AG04450 (cell line): ENCODE results near the gene DNAJC7. TPM values are rescaled to one million over a fixed set of nuclear protein-coding genes. Genes with fewer than 3 reads are reported as not detected.
A peak's percentile ranks its signal among the peaks of the same experiment; 100 is the strongest.

ENCODE experiments used
- CTCF ChIA-PET: fragments of 300-600, 350-600 bp; formaldehyde crosslinking; extraction: SDS; loops from one replicate; lab custom pipeline; 2022; ENCODE audit warnings: antibody characterized with exemption, inconsistent platforms; lab: Charles Lee
- POLR2A ChIA-PET: fragments of 350-600 bp; formaldehyde crosslinking; extraction: SDS; loops from one replicate; lab custom pipeline; 2021; ENCODE audit warnings: antibody characterized with exemption, inconsistent platforms; lab: Yijun Ruan, JAX
- DNase-seq: peaks from one replicate; pipeline ENCODE4 v3.0.0-alpha.2; 2011; ENCODE audit warnings: low read depth, low spot score
- H3K27ac ChIP-seq: one replicate; pipeline ENCODE4 v1.5.1; 2012; ENCODE audit warnings: low read depth, low read length, control low read depth
- H3K27me3 ChIP-seq: one replicate; pipeline ENCODE4 v1.6.0; 2012; ENCODE audit warnings: low read length; ENCODE audit not compliant: control insufficient read depth, insufficient read depth
- H3K4me3 ChIP-seq: 2 replicates; pipeline ENCODE4 v1.5.1; 2011; ENCODE audit warnings: mild to moderate bottlenecking, low read depth, low read length, control low read depth
- H3K9me3 ChIP-seq: 2 replicates; pipeline ENCODE4 v1.5.1; 2012; ENCODE audit warnings: low read length; ENCODE audit not compliant: control insufficient read depth, insufficient read depth
- polyA plus RNA-seq: library from polyadenylated mRNA; depleted of rRNA; stranded (reverse); fragments of >200 nt; gene quantifications from 2 replicates; pipeline ENCODE4 v1.2.3, GENCODE V29; 2011
- TF ChIP-seq, protein P1 (sequence below): IDR thresholded peaks from 2 replicates; pipeline ENCODE4 v1.5.1; 2011; ENCODE audit warnings: low read depth, low read length, control low read depth, inconsistent platforms

Gene DNAJC7
- polyA plus RNA-seq, 1 experiment = 66.4 TPM

GRCh38 chr17:41975099-41976083, 41.8 kb downstream of the DNAJC7 start:
- TF ChIP-seq, protein P1, sequence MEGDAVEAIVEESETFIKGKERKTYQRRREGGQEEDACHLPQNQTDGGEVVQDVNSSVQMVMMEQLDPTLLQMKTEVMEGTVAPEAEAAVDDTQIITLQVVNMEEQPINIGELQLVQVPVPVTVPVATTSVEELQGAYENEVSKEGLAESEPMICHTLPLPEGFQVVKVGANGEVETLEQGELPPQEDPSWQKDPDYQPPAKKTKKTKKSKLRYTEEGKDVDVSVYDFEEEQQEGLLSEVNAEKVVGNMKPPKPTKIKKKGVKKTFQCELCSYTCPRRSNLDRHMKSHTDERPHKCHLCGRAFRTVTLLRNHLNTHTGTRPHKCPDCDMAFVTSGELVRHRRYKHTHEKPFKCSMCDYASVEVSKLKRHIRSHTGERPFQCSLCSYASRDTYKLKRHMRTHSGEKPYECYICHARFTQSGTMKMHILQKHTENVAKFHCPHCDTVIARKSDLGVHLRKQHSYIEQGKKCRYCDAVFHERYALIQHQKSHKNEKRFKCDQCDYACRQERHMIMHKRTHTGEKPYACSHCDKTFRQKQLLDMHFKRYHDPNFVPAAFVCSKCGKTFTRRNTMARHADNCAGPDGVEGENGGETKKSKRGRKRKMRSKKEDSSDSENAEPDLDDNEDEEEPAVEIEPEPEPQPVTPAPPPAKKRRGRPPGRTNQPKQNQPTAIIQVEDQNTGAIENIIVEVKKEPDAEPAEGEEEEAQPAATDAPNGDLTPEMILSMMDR = no peak
- Histone ChIP-seq H3K9me3 (no peaks in the 10 kb centered on the region), H3K27ac (peak overlapping the region; percentile 11), H3K27me3 (no peaks in the 10 kb centered on the region), H3K4me3 (no peak overlapping the region)
- ChIA-PET CTCF (interaction anchor here (0.8 to 1.3 kb wide), 2 partner anchors 44 to 126 kb away, joined by 3 read pairs; no protein-coding TSS in a partner anchor), POLR2A (interaction anchor here (0.6 to 1.4 kb wide), 4 partner anchors 9 to 908 kb away, joined by 3 to 6 read pairs (median 3); partner anchors contain the start of genes ACLY and CNP)
- no peak for DNase-seq

GRCh38 chr17:41974658-41975057, 42.6 kb downstream of the DNAJC7 start:
- CTCF ChIA-PET = interaction anchor here (1.3 kb wide), 1 partner anchor 44 kb away, joined by 3 read pairs; no protein-coding TSS in a partner anchor
- POLR2A ChIA-PET = interaction anchor here (1.4 kb wide), 1 partner anchor 8 kb away, joined by 6 read pairs; the partner anchor contains the start of gene CNP
- Histone ChIP-seq H3K9me3 (no peaks in the 10 kb centered on the region), H3K4me3 (no peak overlapping the region), H3K27ac (no peak overlapping the region), H3K27me3 (no peaks in the 10 kb centered on the region)
- TF ChIP-seq, protein P1 = no peak
- DNase-seq = no peak

- TF ChIP-seq, protein P1 = no peak
- ChIA-PET POLR2A (interaction anchor here (0.7 kb wide), 1 partner anchor 114 kb away, joined by 6 read pairs; no protein-coding TSS in a partner anchor), CTCF (no interaction called here)
- Histone ChIP-seq H3K27me3 (no peaks in the 10 kb centered on the region), H3K9me3 (no peaks in the 10 kb centered on the region), H3K27ac (no peak overlapping the region), H3K4me3 (no peak overlapping the region)
- DNase-seq = no peak
These were observed 43.2 kb downstream of the DNAJC7 start for GRCh38 chr17:41974031-41974430.

DNA sequence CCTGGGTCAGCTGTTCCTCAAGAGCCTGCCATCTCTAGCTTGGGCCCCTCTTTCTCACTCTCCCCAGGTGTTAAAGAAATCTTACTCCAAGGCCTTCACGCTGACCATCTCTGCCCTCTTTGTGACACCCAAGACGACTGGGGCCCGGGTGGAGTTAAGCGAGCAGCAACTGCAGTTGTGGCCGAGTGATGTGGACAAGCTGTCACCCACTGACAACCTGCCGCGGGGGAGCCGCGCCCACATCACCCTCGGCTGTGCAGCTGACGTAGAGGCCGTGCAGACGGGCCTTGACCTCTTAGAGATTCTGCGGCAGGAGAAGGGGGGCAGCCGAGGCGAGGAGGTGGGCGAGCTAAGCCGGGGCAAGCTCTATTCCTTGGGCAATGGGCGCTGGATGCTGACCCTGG, 43.8 kb downstream of the DNAJC7 start:
- TF ChIP-seq, protein P1 = no peak
- no peak for DNase-seq
- Histone ChIP-seq H3K27me3 (no peaks in the 10 kb centered on the region), H3K27ac (peak overlapping the region; percentile 11), H3K9me3 (peaks cover under 1% of the 10 kb centered on the region; the same call in 1 of the 2 replicates), H3K4me3 (no peak overlapping the region)
- ChIA-PET CTCF (no interaction called here), POLR2A (no interaction called here)
